Effector memory CD4-positive, alpha-beta T cell (primary cell): Measurements from ENCODE around the gene FMO2.

Source experiments
- DNase-seq, 3 donors: peaks; one replicate each; pipeline ENCODE4 v3.0.0-alpha.2; 2020
- H3K27ac ChIP-seq: 2 replicates; pipeline ENCODE4 v1.7.0; 2013; ENCODE audit warnings: mild to moderate bottlenecking, low read length, moderate library complexity; ENCODE audit not compliant: insufficient read depth, poor library complexity, severe bottlenecking
- H3K27me3 ChIP-seq: replicated peaks from 2 replicates; pipeline ENCODE4 v1.7.0; 2013; ENCODE audit warnings: mild to moderate bottlenecking, low read length; ENCODE audit not compliant: insufficient read depth, control insufficient read depth, poor library complexity, severe bottlenecking
- H3K36me3 ChIP-seq: 2 replicates; pipeline ENCODE4 v1.7.0; 2013; ENCODE audit warnings: mild to moderate bottlenecking, low read length, moderate library complexity; ENCODE audit not compliant: control insufficient read depth, insufficient read depth
- H3K4me1 ChIP-seq: 2 replicates; pipeline ENCODE4 v1.7.0; 2013; ENCODE audit warnings: low read length, mild to moderate bottlenecking; ENCODE audit not compliant: control insufficient read depth, insufficient read depth, poor library complexity, severe bottlenecking
- H3K4me3 ChIP-seq: 2 replicates; pipeline ENCODE4 v1.7.0; 2013; ENCODE audit warnings: low read length, low read depth, mild to moderate bottlenecking; ENCODE audit not compliant: insufficient read depth, poor library complexity, severe bottlenecking
- H3K9me3 ChIP-seq: 2 replicates; pipeline ENCODE4 v1.7.0; 2013; ENCODE audit warnings: mild to moderate bottlenecking, low read length, moderate library complexity; ENCODE audit not compliant: control insufficient read depth

Gene FMO2

DNA sequence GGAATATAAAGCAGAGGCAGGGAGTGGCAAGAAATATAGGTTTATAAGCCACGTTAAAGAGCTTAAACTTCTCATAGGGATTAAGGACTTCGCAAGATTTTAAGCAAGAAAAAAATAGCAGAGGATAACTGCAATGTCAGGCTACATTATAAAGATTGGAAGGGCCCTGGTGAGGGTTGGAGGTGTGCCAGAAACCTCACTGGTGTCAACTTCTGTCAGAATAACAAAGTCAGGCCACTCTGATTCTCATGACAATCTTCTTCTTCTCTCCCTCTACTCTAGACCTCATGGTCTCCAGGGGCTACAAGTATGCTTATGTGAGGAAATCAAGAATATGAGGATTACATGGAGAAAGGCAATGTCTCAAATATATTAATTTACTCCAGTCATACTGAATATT lies 32.6 kb upstream of the FMO2 start:
- Histone ChIP-seq H3K27me3 (no peaks in the 10 kb centered on the region), H3K27ac (no peak overlapping the region), H3K4me3 (no peak overlapping the region), H3K9me3 (no peaks in the 10 kb centered on the region), H3K36me3 (no peaks in the 10 kb centered on the region), H3K4me1 (no peaks in the 10 kb centered on the region)
- DNase-seq, result no peak

DNA sequence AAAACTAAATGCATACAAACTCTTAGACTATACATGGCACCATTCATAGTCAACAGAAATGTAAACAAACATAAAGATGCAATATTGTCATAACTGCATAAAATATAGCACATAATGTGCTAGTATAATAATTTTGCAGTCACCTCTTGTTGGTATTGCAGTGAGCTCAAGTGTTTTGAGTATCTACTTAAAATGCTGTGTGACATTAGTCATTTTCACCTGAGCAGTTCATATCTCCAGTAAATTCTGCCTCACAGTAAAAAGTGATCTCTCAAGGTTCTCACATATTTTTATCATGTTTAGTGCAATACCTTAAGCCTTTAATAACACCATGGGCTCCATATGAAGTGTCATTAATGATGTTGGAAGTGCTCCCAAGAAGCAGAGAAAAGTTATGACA lies 29.6 kb upstream of the FMO2 start:
- no peak overlapping the region for H3K27ac ChIP-seq
- H3K4me1 ChIP-seq, result no peaks in the 10 kb centered on the region
- no peak overlapping the region for H3K4me3 ChIP-seq
- no peaks in the 10 kb centered on the region for H3K27me3 ChIP-seq
- H3K36me3 ChIP-seq, result no peaks in the 10 kb centered on the region
- no peaks in the 10 kb centered on the region for H3K9me3 ChIP-seq
- no peak for DNase-seq

DNA sequence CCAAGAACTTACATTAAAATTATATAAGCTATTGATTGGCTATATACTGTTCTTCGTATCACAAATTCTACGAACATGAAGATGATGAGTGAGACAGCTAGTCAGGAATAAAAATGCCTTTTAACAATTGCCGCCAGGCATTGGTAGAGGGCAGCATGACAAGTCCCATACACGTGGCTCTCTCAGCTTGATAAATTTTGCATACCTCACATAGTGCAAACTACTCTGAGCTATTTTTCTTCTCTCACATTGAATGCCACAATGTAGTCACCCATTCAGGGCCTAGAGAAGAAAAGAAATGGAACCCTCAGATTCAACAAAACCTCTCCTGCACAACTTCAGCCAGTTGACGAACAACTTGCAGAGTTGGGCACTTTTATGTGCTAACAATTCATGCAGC lies 27.0 kb upstream of the FMO2 start:
- no peaks in the 10 kb centered on the region for H3K27me3 ChIP-seq
- no peaks in the 10 kb centered on the region for H3K9me3 ChIP-seq
- no peak overlapping the region for H3K4me3 ChIP-seq
- H3K36me3 ChIP-seq, result no peaks in the 10 kb centered on the region
- no peak for DNase-seq
- no peaks in the 10 kb centered on the region for H3K4me1 ChIP-seq
- H3K27ac ChIP-seq, result no peak overlapping the region

DNA sequence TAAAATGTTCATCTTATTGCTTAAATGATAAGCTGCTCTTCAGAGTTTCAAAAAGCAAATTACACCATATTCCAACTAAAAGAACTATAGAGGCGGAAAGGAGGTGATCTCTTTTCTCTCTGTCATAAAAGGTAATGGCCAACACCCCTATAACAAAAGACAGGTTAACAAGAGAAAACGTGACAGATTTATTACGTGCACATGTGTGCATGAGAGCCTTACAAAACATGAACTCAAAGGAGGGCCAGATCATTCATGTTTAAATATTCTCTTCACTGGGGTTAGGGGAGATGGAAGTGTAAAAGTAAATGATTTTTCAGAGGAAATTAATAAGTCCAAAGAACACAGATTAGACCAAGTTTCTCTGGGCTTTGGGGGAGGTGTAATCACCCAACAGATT lies 26.5 kb upstream of the FMO2 start:
- Histone ChIP-seq H3K4me1 (no peaks in the 10 kb centered on the region), H3K9me3 (no peaks in the 10 kb centered on the region), H3K27me3 (no peaks in the 10 kb centered on the region), H3K27ac (no peak overlapping the region), H3K36me3 (no peaks in the 10 kb centered on the region), H3K4me3 (no peak overlapping the region)
- DNase-seq, result no peak

DNA sequence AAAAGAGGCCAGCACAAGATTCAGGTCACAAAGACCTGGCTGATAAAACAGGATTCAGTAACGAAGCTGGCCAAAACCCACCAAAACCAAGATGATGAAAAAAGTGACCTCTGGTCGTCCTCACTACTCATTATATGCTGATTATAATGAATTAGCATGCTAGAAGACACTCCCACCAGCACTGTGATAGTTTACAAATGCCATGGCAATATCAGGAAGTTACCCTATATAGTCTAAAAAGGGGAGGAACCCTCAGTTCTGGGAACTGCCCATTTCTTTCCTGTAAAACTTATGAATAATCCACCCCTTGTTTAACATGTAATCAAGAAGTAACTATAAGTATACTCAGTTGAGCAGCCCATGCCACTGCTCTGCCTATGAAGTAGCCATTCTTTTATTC lies 26.0 kb upstream of the FMO2 start:
- DNase-seq, result no peak
- H3K9me3 ChIP-seq, result no peaks in the 10 kb centered on the region
- H3K27ac ChIP-seq, result no peak overlapping the region

DNA sequence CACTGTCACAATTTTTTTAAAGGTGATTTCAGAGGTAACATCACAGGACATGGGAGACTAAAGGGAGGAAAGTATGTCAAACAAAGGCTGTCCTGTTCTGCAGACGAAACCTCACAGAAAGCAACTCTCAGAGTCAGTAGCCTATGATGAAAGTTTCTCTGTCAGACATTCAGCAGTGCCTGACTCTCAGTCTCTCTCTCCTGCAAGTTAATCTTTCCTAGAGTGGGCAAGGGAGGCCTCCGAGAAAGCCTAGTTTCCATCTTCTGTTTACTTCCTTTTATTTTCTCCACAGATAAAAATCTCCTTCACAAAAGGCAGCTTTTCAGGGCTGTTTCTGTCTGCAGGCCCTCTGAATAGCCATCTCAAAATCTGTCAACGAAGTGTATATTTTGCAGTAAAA lies 24.9 kb upstream of the FMO2 start:
- Histone ChIP-seq H3K4me1 (no peaks in the 10 kb centered on the region), H3K9me3 (no peaks in the 10 kb centered on the region), H3K4me3 (no peak overlapping the region), H3K27ac (no peak overlapping the region), H3K27me3 (no peaks in the 10 kb centered on the region), H3K36me3 (no peaks in the 10 kb centered on the region)
- no peak for DNase-seq

More for the DNA sequence above, 26.0 kb upstream of the FMO2 start:
- H3K36me3 ChIP-seq, result no peaks in the 10 kb centered on the region
- no peak overlapping the region for H3K4me3 ChIP-seq
- no peaks in the 10 kb centered on the region for H3K27me3 ChIP-seq
- H3K4me1 ChIP-seq, result no peaks in the 10 kb centered on the region

DNA sequence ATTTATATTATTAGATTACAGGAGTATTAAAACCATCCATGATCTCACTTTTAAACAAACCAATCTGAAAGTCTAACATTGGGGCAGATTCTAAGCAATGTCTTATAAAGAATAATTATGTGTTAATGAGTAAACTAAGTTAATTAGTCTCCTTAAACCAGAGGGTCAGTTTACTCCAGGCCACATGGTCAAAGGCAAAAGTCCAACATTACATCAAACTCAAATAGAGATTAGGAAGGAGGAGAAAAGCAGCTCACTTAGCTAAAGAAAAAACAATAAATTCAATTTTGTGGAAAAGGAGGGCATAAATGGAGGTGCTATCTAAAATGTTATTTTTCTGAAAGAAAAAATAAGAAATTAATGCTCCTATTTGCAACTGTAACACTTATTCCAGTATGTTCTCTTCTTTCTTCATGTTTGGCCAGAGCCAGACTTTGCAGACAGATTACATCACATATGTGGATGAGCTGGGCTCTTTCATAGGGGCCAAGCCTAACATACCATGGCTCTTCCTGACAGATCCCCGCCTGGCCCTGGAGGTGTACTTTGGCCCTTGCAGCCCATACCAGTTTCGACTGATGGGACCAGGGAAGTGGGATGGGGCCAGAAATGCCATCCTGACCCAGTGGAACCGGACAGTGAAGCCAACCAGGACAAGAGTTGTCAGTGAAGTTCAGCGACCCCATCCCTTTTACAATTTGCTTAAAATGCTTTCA lies 24.3 kb upstream of the FMO2 start:
- DNase-seq, result no peak
- H3K27me3 ChIP-seq, result no peaks in the 10 kb centered on the region
- no peak overlapping the region for H3K27ac ChIP-seq
- no peaks in the 10 kb centered on the region for H3K4me1 ChIP-seq
- no peaks in the 10 kb centered on the region for H3K36me3 ChIP-seq
- H3K4me3 ChIP-seq, result no peak overlapping the region
- no peaks in the 10 kb centered on the region for H3K9me3 ChIP-seq

DNA sequence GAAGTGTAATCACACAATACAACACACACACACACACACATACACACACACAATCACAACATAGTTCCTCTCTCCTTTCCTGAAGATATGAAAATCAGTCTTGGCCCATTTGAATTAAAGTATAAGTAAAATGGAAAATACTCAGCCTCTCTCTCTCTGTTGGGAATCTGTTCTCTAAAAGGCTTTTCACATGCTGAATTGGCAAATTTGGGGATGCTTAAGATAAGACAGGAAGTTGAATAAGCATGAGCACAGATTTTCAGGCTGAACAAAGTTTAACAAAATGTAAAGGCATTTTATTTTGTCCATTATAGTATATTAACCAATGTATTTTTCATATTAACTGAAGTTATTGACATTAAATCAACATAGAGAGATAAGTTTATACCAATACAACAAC lies 23.7 kb upstream of the FMO2 start:
- Histone ChIP-seq H3K27ac (no peak overlapping the region), H3K4me1 (no peaks in the 10 kb centered on the region), H3K27me3 (no peaks in the 10 kb centered on the region), H3K4me3 (no peak overlapping the region), H3K9me3 (no peaks in the 10 kb centered on the region), H3K36me3 (no peaks in the 10 kb centered on the region)
- DNase-seq, result no peak

DNA sequence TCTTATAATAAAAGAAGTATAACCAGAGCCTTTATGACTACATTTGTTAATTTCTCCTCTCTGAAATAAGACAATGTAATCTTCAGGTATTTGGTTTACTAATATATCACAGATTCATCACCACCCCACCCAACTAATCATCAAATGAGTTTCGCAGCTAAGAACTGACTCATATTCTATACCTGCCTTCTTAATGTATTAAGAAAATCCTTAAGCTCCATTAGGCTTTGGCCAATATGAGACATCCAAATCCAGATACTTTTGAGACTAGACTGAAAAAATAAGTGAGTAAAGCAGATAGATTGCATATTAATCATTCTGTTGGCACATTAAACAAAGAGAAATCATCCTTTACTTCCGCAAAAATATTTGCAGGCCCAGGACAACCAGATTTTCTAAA lies 18.7 kb upstream of the FMO2 start:
- Histone ChIP-seq H3K27me3 (peaks cover 3% of the 10 kb centered on the region), H3K27ac (no peak overlapping the region), H3K9me3 (no peaks in the 10 kb centered on the region), H3K4me1 (no peaks in the 10 kb centered on the region), H3K4me3 (no peak overlapping the region), H3K36me3 (no peaks in the 10 kb centered on the region)
- no peak for DNase-seq

DNA sequence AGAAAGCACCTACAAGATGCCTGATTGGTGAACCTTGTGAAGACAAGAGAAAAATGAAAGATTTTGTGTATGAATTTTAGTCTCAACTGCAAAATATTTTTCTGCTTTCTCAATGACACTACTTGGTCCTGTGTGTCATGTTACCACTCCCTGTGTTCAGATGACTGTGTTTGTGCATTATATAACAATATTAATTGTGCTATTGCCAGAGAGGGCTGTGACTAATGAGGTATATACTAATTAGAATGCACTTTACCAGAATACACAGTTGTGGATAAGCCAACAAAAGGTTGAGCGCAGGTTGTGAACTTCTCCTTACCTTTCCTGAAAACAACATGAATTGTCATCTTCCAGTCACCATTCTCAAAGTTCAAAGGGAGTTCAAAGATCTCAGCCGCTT lies 17.3 kb upstream of the FMO2 start:
- Histone ChIP-seq H3K4me1 (no peaks in the 10 kb centered on the region), H3K9me3 (no peaks in the 10 kb centered on the region), H3K36me3 (no peaks in the 10 kb centered on the region), H3K27me3 (peaks cover 3% of the 10 kb centered on the region), H3K27ac (no peak overlapping the region), H3K4me3 (no peak overlapping the region)
- no peak for DNase-seq
